GM23338 (cell line): ENCODE measurements around the gene PLEK. TPM values are rescaled to one million over a fixed set of nuclear protein-coding genes. Genes with fewer than 3 reads are reported as not detected.

ENCODE experiments used
- ATAC-seq: fragments of 200-7000 bp; cut with Tn5 transposase; 3 replicates; pipeline ENCODE4 v1.9.1; 2020
- DNase-seq: peaks from one replicate; pipeline ENCODE4 v3.0.0-alpha.2; 2015; ENCODE audit warnings: low spot score
- H2AFZ ChIP-seq: fragments of 200-600 bp; sonication (generic); 2 replicates; pipeline ENCODE4 v1.8.0; 2016; ENCODE audit warnings: antibody characterized with exemption, mild to moderate bottlenecking, moderate library complexity
- H3F3A ChIP-seq: fragments of 200-600 bp; sonication (generic); replicated peaks from 2 replicates; pipeline ENCODE4 v1.8.0; 2017; ENCODE audit warnings: antibody characterized with exemption, mixed run types, low read depth
- H3K27ac ChIP-seq: fragments of 200-600 bp; sonication (generic); 2 replicates; pipeline ENCODE4 v1.6.1; 2016; ENCODE audit warnings: low read depth
- H3K27me3 ChIP-seq: fragments of 200-600 bp; sonication (generic); 2 replicates; pipeline ENCODE4 v1.8.0; 2016; ENCODE audit warnings: mild to moderate bottlenecking, mixed run types, moderate library complexity; ENCODE audit not compliant: insufficient read depth
- H3K36me3 ChIP-seq: fragments of 200-600 bp; sonication (generic); 2 replicates; pipeline ENCODE4 v1.8.0; 2016; ENCODE audit warnings: mild to moderate bottlenecking; ENCODE audit not compliant: insufficient read depth
- H3K4me1 ChIP-seq: fragments of 200-600 bp; sonication (generic); 2 replicates; pipeline ENCODE4 v1.8.0; 2016; ENCODE audit warnings: mild to moderate bottlenecking, moderate library complexity; ENCODE audit not compliant: insufficient read depth
- H3K4me2 ChIP-seq: fragments of 200-600 bp; sonication (generic); 2 replicates; pipeline ENCODE4 v1.7.1; 2017; ENCODE audit warnings: mixed run types
- H3K4me3 ChIP-seq: fragments of 200-600 bp; sonication (generic); 2 replicates; pipeline ENCODE4 v1.6.1; 2016; ENCODE audit warnings: mixed run types
- H3K79me2 ChIP-seq: fragments of 200-600 bp; sonication (generic); replicated peaks from 2 replicates; pipeline ENCODE4 v1.8.0; 2017; ENCODE audit warnings: mild to moderate bottlenecking; ENCODE audit not compliant: insufficient read depth
- H3K9me2 ChIP-seq: fragments of 200-600 bp; sonication (generic); 2 replicates; pipeline ENCODE4 v1.8.0; 2017; ENCODE audit not compliant: insufficient read depth
- H4K20me1 ChIP-seq: fragments of 200-600 bp; sonication (generic); replicated peaks from 2 replicates; pipeline ENCODE4 v1.8.0; 2017; ENCODE audit warnings: mild to moderate bottlenecking; ENCODE audit not compliant: insufficient read depth
- H3K27ac Mint-ChIP-seq: 2 replicates; pipeline ENCODE4 v1.8.0; 2020; ENCODE audit warnings: inconsistent platforms, mild to moderate bottlenecking, moderate library complexity, mixed read lengths
- H3K27me3 Mint-ChIP-seq: 3 replicates; pipeline ENCODE4 v1.8.0; 2022; ENCODE audit warnings: low read depth, mild to moderate bottlenecking, moderate library complexity, mixed read lengths, inconsistent platforms; ENCODE audit not compliant: insufficient read depth, poor library complexity
- H3K36me3 Mint-ChIP-seq: 3 replicates; pipeline ENCODE4 v1.8.0; 2021; ENCODE audit warnings: low read depth, mild to moderate bottlenecking, inconsistent platforms, moderate library complexity, mixed read lengths
- H3K4me1 Mint-ChIP-seq: 3 replicates; pipeline ENCODE4 v1.8.0; 2020; ENCODE audit warnings: mild to moderate bottlenecking, inconsistent platforms, mixed read lengths
- H3K4me3 Mint-ChIP-seq: 3 replicates; pipeline ENCODE4 v1.8.0; 2021; ENCODE audit warnings: moderate library complexity, mild to moderate bottlenecking, inconsistent platforms, mixed read lengths
- H3K9me3 Mint-ChIP-seq: 3 replicates; pipeline ENCODE4 v1.8.0; 2020; ENCODE audit warnings: moderate library complexity, mild to moderate bottlenecking, inconsistent platforms, mixed read lengths
- CREB1 ChIP-seq: fragments of 250-450 bp; sonication (Bioruptor Pico); IDR thresholded peaks from 2 replicates; pipeline ENCODE4 v1.5.0; 2020; ENCODE audit warnings: low read depth, mild to moderate bottlenecking, moderate library complexity
- ETS1 ChIP-seq: IDR thresholded peaks from 2 replicates; pipeline ENCODE4 v1.6.1; 2016; ENCODE audit warnings: antibody characterized with exemption
- EZH2 ChIP-seq: fragments of 200-600 bp; sonication (generic); IDR thresholded peaks from one replicate; pipeline ENCODE4 v1.8.0; 2017; ENCODE audit warnings: antibody characterized with exemption, mild to moderate bottlenecking, low read depth; ENCODE audit not compliant: unreplicated experiment
- EZH2phosphoT487 ChIP-seq: fragments of 200-600 bp; sonication (generic); IDR thresholded peaks from one replicate; pipeline ENCODE4 v1.8.1; 2018; ENCODE audit warnings: antibody characterized with exemption; ENCODE audit not compliant: unreplicated experiment
- JUNB ChIP-seq: IDR thresholded peaks from one replicate; pipeline ENCODE4 v1.6.1; 2016; ENCODE audit warnings: antibody characterized with exemption; ENCODE audit not compliant: unreplicated experiment
- NANOG ChIP-seq: IDR thresholded peaks from 2 replicates; pipeline ENCODE4 v1.6.1; 2016; ENCODE audit warnings: antibody characterized with exemption, borderline replicate concordance
- POLR2AphosphoS5 ChIP-seq: IDR thresholded peaks from 2 replicates; pipeline ENCODE4 v1.6.1; 2016; ENCODE audit warnings: antibody characterized with exemption, low read depth
- STAT1 ChIP-seq: IDR thresholded peaks from one replicate; pipeline ENCODE4 v1.6.1; 2016; ENCODE audit warnings: antibody characterized with exemption; ENCODE audit not compliant: unreplicated experiment
- ZNF114 ChIP-seq: fragments of 250-450 bp; sonication (Bioruptor Pico); IDR thresholded peaks from 2 replicates; pipeline ENCODE4 v1.5.0; 2020; ENCODE audit warnings: mild to moderate bottlenecking, moderate library complexity
- ZNF331 ChIP-seq: fragments of 250-450 bp; sonication (Bioruptor Pico); IDR thresholded peaks from 2 replicates; pipeline ENCODE4 v1.5.0; 2020; ENCODE audit warnings: low read depth, mild to moderate bottlenecking, moderate library complexity
- polyA plus RNA-seq: library from polyadenylated mRNA; unstranded; fragments of >200 nt; fragmentation: Nextera tagmentation; extraction: Ambion mirVana; gene quantifications from 2 replicates; pipeline ENCODE4 v1.2.1, GENCODE V29; 2016
- total RNA-seq: library from RNA; depleted of rRNA; stranded (reverse); fragments of >200 nt; shearing (Covaris generic); gene quantifications from 2 replicates; pipeline ENCODE4 v1.2.3, GENCODE V29; 2014
- TF ChIP-seq, protein P1 (sequence below), 2 experiments: fragments of 200-600 bp in 1 of 2; sonication (generic) in 1 of 2; conservative IDR thresholded peaks; 2 replicates each; pipeline versions ENCODE4 v1.5.1 to v1.6.1; 2016 to 2017; ENCODE audit warnings: antibody characterized with exemption in 2 of 2, low read depth in 2 of 2, mild to moderate bottlenecking in 2 of 2, moderate library complexity in 1 of 2
- TF ChIP-seq, protein P2 (sequence below): IDR thresholded peaks from one replicate; pipeline ENCODE4 v1.6.1; 2018; ENCODE audit warnings: antibody characterized with exemption; ENCODE audit not compliant: unreplicated experiment
- TF ChIP-seq, protein P3 (sequence below): fragments of 250-450 bp; sonication (Bioruptor Pico); IDR thresholded peaks from 2 replicates; pipeline ENCODE4 v1.5.0; 2020; ENCODE audit warnings: mild to moderate bottlenecking, moderate library complexity

The PLEK gene
- total and polyA plus RNA-seq, 2 experiments from 2014 or later: 0.06 TPM; not detected in 1

GRCh38 chr2:68375582-68375981, 10.5 kb downstream of the PLEK start:
- Mint-ChIP-seq H3K36me3 (no peaks in the 10 kb centered on the region), H3K27me3 (no peaks in the 10 kb centered on the region), H3K27ac (no peak overlapping the region), H3K4me1 (no peaks in the 10 kb centered on the region), H3K4me3 (no peak overlapping the region), H3K9me3 (no peaks in the 10 kb centered on the region)
- no peaks in the 10 kb centered on the region for H3K9me2 ChIP-seq
- H3K36me3 ChIP-seq: no peaks in the 10 kb centered on the region
- no peak overlapping the region for H3K4me3 ChIP-seq
- H4K20me1 ChIP-seq: no peaks in the 10 kb centered on the region
- DNase-seq: no peak
- H3K27me3 ChIP-seq: no peaks in the 10 kb centered on the region
- no peak overlapping the region for H3K4me2 ChIP-seq
- TF ChIP-seq JUNB (no peak), ZNF331 (no peak), NANOG (no peak), EZH2 (no peak), ETS1 (no peak), CREB1 (CRISPR knock-in tag) (no peak), ZNF114 (CRISPR knock-in tag) (no peak), STAT1 (no peak), POLR2AphosphoS5 (no peak), EZH2phosphoT487 (no peak)
- TF ChIP-seq, protein P1, sequence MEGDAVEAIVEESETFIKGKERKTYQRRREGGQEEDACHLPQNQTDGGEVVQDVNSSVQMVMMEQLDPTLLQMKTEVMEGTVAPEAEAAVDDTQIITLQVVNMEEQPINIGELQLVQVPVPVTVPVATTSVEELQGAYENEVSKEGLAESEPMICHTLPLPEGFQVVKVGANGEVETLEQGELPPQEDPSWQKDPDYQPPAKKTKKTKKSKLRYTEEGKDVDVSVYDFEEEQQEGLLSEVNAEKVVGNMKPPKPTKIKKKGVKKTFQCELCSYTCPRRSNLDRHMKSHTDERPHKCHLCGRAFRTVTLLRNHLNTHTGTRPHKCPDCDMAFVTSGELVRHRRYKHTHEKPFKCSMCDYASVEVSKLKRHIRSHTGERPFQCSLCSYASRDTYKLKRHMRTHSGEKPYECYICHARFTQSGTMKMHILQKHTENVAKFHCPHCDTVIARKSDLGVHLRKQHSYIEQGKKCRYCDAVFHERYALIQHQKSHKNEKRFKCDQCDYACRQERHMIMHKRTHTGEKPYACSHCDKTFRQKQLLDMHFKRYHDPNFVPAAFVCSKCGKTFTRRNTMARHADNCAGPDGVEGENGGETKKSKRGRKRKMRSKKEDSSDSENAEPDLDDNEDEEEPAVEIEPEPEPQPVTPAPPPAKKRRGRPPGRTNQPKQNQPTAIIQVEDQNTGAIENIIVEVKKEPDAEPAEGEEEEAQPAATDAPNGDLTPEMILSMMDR (conservative IDR thresholded peaks at IDR 0.05; ENCODE audit: low read depth in 2 of 2): no peak
- TF ChIP-seq, protein P2, sequence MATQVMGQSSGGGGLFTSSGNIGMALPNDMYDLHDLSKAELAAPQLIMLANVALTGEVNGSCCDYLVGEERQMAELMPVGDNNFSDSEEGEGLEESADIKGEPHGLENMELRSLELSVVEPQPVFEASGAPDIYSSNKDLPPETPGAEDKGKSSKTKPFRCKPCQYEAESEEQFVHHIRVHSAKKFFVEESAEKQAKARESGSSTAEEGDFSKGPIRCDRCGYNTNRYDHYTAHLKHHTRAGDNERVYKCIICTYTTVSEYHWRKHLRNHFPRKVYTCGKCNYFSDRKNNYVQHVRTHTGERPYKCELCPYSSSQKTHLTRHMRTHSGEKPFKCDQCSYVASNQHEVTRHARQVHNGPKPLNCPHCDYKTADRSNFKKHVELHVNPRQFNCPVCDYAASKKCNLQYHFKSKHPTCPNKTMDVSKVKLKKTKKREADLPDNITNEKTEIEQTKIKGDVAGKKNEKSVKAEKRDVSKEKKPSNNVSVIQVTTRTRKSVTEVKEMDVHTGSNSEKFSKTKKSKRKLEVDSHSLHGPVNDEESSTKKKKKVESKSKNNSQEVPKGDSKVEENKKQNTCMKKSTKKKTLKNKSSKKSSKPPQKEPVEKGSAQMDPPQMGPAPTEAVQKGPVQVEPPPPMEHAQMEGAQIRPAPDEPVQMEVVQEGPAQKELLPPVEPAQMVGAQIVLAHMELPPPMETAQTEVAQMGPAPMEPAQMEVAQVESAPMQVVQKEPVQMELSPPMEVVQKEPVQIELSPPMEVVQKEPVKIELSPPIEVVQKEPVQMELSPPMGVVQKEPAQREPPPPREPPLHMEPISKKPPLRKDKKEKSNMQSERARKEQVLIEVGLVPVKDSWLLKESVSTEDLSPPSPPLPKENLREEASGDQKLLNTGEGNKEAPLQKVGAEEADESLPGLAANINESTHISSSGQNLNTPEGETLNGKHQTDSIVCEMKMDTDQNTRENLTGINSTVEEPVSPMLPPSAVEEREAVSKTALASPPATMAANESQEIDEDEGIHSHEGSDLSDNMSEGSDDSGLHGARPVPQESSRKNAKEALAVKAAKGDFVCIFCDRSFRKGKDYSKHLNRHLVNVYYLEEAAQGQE: no peak
- TF ChIP-seq, protein P3, sequence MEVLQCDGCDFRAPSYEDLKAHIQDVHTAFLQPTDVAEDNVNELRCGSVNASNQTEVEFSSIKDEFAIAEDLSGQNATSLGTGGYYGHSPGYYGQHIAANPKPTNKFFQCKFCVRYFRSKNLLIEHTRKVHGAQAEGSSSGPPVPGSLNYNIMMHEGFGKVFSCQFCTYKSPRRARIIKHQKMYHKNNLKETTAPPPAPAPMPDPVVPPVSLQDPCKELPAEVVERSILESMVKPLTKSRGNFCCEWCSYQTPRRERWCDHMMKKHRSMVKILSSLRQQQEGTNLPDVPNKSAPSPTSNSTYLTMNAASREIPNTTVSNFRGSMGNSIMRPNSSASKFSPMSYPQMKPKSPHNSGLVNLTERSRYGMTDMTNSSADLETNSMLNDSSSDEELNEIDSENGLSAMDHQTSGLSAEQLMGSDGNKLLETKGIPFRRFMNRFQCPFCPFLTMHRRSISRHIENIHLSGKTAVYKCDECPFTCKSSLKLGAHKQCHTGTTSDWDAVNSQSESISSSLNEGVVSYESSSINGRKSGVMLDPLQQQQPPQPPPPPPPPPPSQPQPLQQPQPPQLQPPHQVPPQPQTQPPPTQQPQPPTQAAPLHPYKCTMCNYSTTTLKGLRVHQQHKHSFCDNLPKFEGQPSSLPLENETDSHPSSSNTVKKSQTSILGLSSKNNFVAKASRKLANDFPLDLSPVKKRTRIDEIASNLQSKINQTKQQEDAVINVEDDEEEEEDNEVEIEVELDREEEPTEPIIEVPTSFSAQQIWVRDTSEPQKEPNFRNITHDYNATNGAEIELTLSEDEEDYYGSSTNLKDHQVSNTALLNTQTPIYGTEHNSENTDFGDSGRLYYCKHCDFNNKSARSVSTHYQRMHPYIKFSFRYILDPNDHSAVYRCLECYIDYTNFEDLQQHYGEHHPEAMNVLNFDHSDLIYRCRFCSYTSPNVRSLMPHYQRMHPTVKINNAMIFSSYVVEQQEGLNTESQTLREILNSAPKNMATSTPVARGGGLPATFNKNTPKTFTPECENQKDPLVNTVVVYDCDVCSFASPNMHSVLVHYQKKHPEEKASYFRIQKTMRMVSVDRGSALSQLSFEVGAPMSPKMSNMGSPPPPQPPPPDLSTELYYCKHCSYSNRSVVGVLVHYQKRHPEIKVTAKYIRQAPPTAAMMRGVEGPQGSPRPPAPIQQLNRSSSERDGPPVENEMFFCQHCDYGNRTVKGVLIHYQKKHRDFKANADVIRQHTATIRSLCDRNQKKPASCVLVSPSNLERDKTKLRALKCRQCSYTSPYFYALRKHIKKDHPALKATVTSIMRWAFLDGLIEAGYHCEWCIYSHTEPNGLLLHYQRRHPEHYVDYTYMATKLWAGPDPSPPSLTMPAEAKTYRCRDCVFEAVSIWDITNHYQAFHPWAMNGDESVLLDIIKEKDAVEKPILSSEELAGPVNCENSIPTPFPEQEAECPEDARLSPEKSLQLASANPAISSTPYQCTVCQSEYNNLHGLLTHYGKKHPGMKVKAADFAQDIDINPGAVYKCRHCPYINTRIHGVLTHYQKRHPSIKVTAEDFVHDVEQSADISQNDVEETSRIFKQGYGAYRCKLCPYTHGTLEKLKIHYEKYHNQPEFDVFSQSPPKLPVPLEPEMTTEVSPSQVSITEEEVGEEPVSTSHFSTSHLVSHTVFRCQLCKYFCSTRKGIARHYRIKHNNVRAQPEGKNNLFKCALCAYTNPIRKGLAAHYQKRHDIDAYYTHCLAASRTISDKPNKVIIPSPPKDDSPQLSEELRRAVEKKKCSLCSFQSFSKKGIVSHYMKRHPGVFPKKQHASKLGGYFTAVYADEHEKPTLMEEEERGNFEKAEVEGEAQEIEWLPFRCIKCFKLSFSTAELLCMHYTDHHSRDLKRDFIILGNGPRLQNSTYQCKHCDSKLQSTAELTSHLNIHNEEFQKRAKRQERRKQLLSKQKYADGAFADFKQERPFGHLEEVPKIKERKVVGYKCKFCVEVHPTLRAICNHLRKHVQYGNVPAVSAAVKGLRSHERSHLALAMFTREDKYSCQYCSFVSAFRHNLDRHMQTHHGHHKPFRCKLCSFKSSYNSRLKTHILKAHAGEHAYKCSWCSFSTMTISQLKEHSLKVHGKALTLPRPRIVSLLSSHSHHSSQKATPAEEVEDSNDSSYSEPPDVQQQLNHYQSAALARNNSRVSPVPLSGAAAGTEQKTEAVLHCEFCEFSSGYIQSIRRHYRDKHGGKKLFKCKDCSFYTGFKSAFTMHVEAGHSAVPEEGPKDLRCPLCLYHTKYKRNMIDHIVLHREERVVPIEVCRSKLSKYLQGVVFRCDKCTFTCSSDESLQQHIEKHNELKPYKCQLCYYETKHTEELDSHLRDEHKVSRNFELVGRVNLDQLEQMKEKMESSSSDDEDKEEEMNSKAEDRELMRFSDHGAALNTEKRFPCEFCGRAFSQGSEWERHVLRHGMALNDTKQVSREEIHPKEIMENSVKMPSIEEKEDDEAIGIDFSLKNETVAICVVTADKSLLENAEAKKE (CRISPR knock-in tag): no peak
- no peak overlapping the region for H3K27ac ChIP-seq
- H3K79me2 ChIP-seq: no peaks in the 10 kb centered on the region
- H3K4me1 ChIP-seq: no peaks in the 10 kb centered on the region
- ATAC-seq: no peak
- no peaks in the 10 kb centered on the region for H3F3A ChIP-seq
- H2AFZ ChIP-seq: no peak overlapping the region
